SK-N-SH treated with all-trans-retinoic acid at 6 μM for 48 hours (cell line): Measurements from ENCODE around the gene MEAF6.
A peak's percentile ranks its signal among the peaks of the same experiment; 100 is the strongest.

Experiments
- CSDC2 ChIP-seq: fragments of 250-450 bp; sonication (Bioruptor Pico); IDR thresholded peaks from 2 replicates; pipeline ENCODE4 v1.5.0; 2020; ENCODE audit warnings: mild to moderate bottlenecking, moderate library complexity
- CSRNP3 ChIP-seq: fragments of 250-450 bp; sonication (Bioruptor Pico); IDR thresholded peaks from 2 replicates; pipeline ENCODE4 v1.5.1; 2021; ENCODE audit warnings: mild to moderate bottlenecking, moderate library complexity
- ESRRG ChIP-seq: fragments of 250-450 bp; sonication (Bioruptor Pico); IDR thresholded peaks from 2 replicates; pipeline ENCODE4 v1.6.1; 2021; ENCODE audit warnings: mild to moderate bottlenecking
- ISL1 ChIP-seq: fragments of 250-450 bp; sonication (Bioruptor Pico); IDR thresholded peaks from 2 replicates; pipeline ENCODE4 v2.1.2; 2022; ENCODE audit warnings: mild to moderate bottlenecking, moderate library complexity
- PATZ1 ChIP-seq: fragments of 250-450 bp; sonication (Bioruptor Pico); IDR thresholded peaks from 2 replicates; pipeline ENCODE4 v1.8.0; 2020; ENCODE audit warnings: mild to moderate bottlenecking, moderate library complexity, borderline replicate concordance
- PPARA ChIP-seq: fragments of 250-450 bp; sonication (Bioruptor Pico); IDR thresholded peaks from 2 replicates; pipeline ENCODE4 v1.5.0; 2020; ENCODE audit warnings: mild to moderate bottlenecking, borderline replicate concordance
- SNAI2 ChIP-seq: fragments of 250-450 bp; sonication (Bioruptor Pico); IDR thresholded peaks from 2 replicates; pipeline ENCODE4 v1.5.0; 2020; ENCODE audit warnings: mild to moderate bottlenecking, moderate library complexity
- ZFP3 ChIP-seq: fragments of 250-450 bp; sonication (Bioruptor Pico); IDR thresholded peaks from 2 replicates; pipeline ENCODE4 v1.5.0; 2020; ENCODE audit warnings: mild to moderate bottlenecking, moderate library complexity
- ZFP30 ChIP-seq: fragments of 450-650 bp; formaldehyde crosslinking; IDR thresholded peaks from 2 replicates; pipeline ENCODE4 v1.5.0; 2022; ENCODE audit warnings: mild to moderate bottlenecking, moderate library complexity
- ZNF8 ChIP-seq: fragments of 450-650 bp; formaldehyde crosslinking; IDR thresholded peaks from 2 replicates; pipeline ENCODE4 v1.5.0; 2020; ENCODE audit warnings: mild to moderate bottlenecking, moderate library complexity
- TF ChIP-seq, protein P1 (sequence below): fragments of 250-450 bp; sonication (Bioruptor Pico); IDR thresholded peaks from 2 replicates; pipeline ENCODE4 v1.5.1; 2020; ENCODE audit warnings: low read depth, mild to moderate bottlenecking, moderate library complexity

DNA sequence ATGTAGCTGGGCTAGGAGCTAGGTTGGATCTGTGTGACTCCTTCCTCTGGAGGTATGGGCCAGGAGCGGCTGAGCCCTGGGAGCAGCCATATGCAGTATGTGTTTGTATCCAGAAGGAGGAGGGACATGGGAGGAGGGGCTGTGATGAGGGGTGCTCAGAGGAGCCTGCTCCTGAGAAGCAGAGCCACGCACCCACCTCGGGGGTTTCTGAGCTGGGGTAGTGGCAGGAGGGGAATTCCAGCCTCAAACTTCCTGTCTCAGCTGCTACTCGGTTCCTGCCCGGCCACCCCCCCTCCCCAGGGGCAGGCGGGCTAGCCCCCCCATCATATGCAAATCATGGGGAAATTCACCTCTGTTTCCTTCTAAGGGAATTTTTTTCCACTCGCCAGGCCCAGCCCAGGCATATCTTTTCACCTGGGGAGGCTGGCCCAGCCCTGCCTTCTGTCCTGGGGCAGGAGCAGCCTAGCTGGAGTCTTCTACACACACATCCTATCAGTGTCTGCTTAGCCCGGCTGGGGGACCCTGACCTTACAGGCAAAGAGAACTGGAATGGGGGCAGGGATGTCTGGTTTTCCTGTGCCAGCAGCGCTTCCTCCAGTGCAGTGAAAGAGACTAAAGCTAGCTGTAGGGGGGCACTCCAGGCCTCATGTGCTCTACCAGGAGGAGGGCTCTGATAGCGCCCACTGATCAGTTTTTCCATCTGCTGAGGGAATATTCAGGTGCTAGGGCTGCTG lies 37.2 kb downstream of the MEAF6 start:
- TF ChIP-seq SNAI2 (CRISPR knock-in tag): no peak
- TF ChIP-seq ISL1: no peak
- no peak for TF ChIP-seq ZFP3 (CRISPR knock-in tag)
- 0 out of 2 replicates have a peak, but pooled peaks have one; percentile 16 for TF ChIP-seq PATZ1 (CRISPR knock-in tag)
- TF ChIP-seq ESRRG (CRISPR knock-in tag): no peak
- TF ChIP-seq ZFP30 (CRISPR knock-in tag): no peak
- TF ChIP-seq ZNF8 (CRISPR knock-in tag): no peak
- TF ChIP-seq, protein P1, sequence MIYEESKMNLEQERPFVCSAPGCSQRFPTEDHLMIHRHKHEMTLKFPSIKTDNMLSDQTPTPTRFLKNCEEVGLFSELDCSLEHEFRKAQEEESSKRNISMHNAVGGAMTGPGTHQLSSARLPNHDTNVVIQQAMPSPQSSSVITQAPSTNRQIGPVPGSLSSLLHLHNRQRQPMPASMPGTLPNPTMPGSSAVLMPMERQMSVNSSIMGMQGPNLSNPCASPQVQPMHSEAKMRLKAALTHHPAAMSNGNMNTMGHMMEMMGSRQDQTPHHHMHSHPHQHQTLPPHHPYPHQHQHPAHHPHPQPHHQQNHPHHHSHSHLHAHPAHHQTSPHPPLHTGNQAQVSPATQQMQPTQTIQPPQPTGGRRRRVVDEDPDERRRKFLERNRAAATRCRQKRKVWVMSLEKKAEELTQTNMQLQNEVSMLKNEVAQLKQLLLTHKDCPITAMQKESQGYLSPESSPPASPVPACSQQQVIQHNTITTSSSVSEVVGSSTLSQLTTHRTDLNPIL (CRISPR knock-in tag): no peak
- no peak for TF ChIP-seq CSDC2 (CRISPR knock-in tag)
- TF ChIP-seq CSRNP3 (CRISPR knock-in tag): no peak
- TF ChIP-seq PPARA (CRISPR knock-in tag): no peak
